Activated T-cell treated with anti-CD3 and anti-CD28 coated beads for 4 hours (primary cell): ENCODE data around the gene TOP2B.

ENCODE experiments used
- DNase-seq: peaks from one replicate; pipeline ENCODE4 v3.0.0-alpha.2; 2020

Gene TOP2B

GRCh38 chr3:25674670-25675069, 10.0 kb upstream of the TOP2B start:
- no peak for DNase-seq

DNA sequence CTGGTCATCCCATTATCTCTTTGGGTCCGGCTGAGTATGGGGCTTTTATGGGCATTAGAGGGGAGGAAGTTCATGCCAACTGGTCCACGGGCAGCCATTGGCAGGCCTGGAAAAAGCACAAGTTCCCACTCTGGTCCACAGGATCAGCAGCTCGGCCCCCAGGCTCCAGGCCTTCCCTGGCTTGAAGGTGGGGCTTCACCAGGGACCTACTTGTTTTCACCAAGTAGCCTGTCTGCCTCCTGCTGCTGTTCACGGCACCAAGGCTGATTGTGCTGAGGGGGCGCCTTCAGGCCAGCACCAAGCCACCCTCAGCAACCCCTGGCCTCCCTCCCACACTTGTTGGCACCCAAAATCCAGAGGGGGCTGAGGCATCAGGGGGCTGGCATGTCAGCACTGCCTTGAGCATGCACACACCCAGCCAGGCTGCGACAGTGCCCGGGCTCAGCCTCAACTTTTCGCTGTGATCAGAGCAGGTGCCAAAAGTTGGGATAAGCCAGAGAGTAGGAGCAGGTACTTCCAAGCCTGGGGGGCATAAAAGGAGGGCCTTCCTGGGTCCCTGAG, 9.1 kb upstream of the TOP2B start:
- no peak for DNase-seq

- no peak for DNase-seq
Observed at GRCh38 chr3:25665315-25666280, 891 bp upstream of the TOP2B start.

DNA sequence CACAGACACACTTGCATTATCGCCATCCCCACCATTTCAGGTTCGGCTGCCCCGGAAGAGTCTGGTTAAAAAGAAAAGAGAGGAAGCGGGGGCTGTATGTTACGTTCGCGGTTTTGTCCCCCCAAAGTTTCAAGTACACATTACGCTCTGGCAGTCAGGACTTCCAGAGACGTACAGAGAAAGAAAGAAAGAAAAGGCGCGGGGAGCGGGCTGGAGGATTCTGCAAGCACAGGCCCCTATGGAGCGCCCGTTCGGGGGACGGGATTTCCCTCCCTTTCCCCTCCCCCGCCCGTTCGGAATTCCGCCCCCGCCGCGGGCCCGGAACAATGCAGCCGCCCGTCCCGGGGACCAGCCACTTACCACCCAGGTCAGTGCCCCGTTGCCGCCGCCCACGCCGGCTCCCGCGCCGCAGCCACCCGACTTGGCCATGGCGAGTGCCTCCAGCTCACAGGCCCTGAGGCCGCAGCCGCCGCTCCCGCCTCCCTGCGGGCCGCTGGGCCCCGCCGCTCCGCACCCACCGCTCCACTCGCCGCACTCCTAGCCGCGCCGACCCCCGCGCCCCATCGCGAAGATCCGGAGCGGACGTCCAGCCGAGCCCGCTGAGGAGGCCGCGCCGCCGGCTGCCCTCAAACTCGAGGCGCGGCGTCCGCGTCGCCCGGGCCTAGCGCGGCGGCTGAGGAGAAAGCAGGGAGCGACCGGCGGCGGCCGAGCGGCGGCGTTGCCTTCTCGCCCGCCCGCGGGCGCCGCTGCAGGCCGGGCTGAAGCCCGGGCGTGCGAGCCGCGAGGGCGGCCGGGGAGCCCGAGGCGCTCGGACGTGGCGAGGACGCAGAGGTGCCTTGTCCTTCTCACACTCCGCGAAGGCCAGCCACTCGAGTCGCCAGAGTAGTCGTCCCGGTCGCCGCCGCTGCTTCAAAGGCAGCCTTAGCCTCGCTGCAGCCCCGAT, 567 bp downstream of the TOP2B start:
- DNase-seq: peak; percentile 62

DNA sequence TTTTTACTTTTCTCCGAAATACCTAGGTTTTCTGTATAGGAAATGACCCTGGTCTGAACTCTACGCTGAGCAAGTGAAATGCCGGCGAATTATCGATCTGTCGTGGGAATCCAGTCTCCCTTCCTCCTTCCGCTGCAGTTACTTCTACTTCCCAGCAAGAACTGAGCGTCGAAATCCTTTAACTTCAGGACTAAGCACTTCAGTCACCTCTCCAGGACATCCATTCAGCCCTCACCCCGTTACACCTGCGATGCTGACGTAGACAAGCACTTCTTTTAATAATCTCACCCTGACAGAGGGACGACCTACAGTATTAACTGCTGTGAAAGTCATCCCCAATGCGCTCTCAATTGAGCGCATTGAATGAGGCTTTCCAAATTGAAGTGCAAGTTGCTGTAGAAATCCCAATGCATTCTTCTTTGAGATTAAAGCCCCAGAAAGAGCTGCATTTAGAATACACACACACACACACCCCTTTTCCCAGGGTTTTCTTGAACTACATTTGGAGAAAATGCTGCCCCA, 1.3 kb downstream of the TOP2B start:
- DNase-seq: no peak

DNA sequence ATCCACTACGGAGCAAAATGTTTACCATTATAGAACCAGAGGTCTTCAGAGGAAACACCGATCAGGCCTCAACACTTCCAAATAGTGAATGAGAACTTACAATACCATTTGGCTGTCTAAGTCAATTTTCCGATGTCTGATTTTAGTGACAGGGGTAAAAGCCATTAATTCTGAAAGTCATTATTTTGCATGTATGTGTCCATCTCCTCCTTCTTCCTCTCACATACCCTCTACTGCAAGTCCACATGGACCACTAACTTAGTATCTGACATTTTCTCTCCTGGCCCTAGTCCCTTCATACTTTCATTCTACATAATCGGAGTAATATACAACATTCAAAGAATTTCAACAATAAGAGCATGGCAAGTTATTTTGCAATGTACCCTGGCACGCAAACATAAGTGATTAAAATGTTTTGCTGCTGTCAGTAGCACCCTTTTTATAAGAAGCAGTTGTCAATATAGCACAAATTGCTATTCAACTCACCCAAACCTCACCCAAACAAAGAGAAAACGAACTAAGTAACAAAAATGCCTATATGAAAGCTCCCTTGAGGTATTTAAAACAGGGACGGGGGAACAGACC, 1.9 kb downstream of the TOP2B start:
- DNase-seq: no peak

GRCh38 chr3:25661694-25662437, 2.8 kb downstream of the TOP2B start:
- DNase-seq: no peak

DNA sequence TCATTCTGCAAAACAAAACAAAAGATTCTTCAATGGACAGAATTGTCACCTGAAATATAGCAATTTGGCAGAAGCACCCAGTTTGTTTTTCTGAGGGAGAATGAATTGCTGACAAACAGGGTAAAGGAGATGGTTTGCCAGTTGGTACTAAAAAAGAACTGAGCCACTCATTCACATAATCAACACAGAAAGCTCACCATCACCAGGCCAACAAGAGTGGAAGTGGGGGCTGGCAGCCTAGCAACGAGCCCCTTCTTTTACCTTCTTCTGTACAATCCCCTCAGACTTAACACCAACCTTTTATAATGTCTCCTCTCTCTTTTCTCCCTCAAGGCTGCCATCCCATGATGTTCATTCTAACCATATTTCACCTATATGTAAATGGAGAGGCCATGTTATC, 5.9 kb downstream of the TOP2B start:
- DNase-seq: no peak

DNA sequence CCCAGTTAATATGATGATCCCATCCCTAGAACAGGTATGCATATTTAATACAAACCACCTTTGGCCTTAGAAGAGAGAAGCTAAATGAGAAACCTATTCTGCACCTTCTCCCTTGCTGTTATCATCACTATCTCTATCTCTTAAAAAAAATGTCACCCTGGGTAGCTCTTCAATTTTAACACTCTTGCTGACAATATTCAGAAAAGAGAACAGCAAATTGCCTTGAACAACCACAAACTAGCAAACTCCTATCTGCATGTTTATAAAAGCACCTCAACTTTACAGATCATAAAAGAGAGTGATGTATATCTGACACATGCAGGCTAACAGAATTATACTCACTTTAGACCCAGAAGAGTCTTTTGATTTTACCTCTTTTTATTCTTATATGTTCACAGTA, 7.4 kb downstream of the TOP2B start:
- DNase-seq: no peak

GRCh38 chr3:25655659-25656058, 9.0 kb downstream of the TOP2B start:
- no peak for DNase-seq

- no peak for DNase-seq
Observed at GRCh38 chr3:25654576-25654975, 10.1 kb downstream of the TOP2B start.

- DNase-seq: no peak
Observed at GRCh38 chr3:25653322-25653721, 11.4 kb downstream of the TOP2B start.

DNA sequence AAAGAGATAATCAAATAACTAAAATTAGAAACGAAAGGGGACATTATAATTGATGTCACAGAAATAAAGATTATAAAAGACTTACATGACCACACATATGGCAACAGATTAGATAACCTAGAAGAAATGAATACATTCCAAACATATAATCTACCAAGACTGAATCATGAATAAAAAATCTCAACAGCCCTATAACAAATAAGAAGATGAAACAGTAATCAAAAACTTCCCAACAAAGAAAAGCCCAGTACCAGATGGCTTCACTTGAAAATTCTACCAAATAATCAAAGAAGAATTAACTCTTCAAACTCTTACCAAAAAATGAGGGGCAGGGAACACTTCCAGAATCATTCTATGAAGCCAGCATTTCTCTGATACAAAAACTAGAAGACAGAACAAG, 11.8 kb downstream of the TOP2B start:
- DNase-seq: no peak

- no peak for DNase-seq
Observed at GRCh38 chr3:25648925-25649830, 15.5 kb downstream of the TOP2B start.

- DNase-seq: peak; percentile 86
Observed at GRCh38 chr3:25648107-25648535, 16.6 kb downstream of the TOP2B start.

DNA sequence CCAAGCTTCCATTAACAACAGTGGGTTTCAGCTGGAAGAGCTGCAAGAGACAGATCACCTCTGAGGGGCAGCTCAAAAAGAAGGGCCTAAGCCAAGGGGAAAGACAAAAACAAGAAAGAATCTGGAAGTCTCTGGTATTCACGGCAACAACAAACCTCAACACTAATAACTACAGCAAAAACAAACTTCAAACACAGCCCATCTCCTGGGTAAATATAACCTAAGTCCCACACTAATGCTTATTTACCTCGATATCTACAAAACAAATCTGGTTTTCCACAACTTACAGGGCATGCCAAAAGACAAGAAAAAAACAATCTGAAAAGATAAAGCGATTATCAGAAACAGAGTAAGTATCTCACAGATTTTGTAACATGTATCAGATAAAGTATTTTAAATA, 29.7 kb downstream of the TOP2B start:
- no peak for DNase-seq

GRCh38 chr3:25633919-25634318, 30.8 kb downstream of the TOP2B start:
- no peak for DNase-seq

- DNase-seq: no peak
Observed at GRCh38 chr3:25631989-25632388, 32.7 kb downstream of the TOP2B start.

DNA sequence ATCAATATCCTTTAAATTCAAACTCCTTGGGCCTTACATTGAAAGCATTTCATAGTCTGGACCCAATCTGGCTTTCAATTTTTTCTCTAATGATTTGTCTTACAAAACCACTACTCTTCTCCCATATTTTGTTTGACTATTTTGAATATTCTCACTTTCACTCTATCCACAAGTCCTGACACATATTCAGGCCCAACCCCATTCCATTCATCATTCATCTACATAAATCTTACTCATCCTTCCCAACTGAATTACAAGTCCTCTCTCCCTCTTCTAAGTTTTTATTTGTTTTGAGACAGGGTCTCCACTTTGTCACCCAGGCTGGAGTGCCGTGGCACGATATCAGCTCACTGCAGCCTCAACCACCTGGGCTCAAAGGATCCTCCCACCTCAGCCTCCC, 43.6 kb downstream of the TOP2B start:
- DNase-seq: no peak

GRCh38 chr3:25620493-25620892, 44.2 kb downstream of the TOP2B start:
- no peak for DNase-seq

DNA sequence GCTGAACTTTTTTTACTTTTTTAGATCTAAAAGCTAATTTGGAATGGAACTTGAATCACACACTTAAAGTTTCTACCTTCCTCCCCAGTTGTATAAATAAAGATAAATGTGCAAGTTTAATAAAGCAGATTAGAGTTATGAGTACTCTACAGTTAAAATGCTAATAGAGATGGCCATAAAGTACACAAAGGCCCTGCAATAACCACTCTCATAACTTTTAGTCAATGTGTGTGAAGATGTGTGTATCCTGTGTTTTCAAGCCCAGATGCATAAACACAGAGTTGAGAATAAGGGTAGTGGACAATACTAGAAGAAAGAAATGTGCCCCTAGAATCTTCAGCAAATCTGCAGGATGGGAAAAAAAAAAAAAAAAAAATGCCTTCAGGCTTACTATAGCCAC, 45.3 kb downstream of the TOP2B start:
- DNase-seq: no peak
